Stimulated activated CD4-positive, alpha-beta T cell treated with anti-CD3 and anti-CD28 coated beads, TNF-alpha, amount 100 ng/mL, for 48 hours (primary cell): Measurements from ENCODE around the gene GTF3C2.
"Not testable (repeated sequence)": the region's sequence is repeated elsewhere in the genome, so short reads cannot be mapped to it uniquely, and the experiment has no call there.

Experiments used
- DNase-seq, 3 donors: peaks; one replicate each; pipeline ENCODE4 v3.0.0-alpha.2; 2020; ENCODE audit warnings: low read depth in 3 of 3

The GTF3C2 gene

GRCh38 chr2:27320958-27321543 lies 35.5 kb downstream of the GTF3C2 start:
- DNase-seq = no peak

- DNase-seq = not testable (repeated sequence)
Measured at GRCh38 chr2:27319839-27320238, 36.7 kb downstream of the GTF3C2 start.

- no peak for DNase-seq
Measured at GRCh38 chr2:27316655-27317412, 39.7 kb downstream of the GTF3C2 start.

- no peak for DNase-seq
Measured at GRCh38 chr2:27315122-27315521, 41.4 kb downstream of the GTF3C2 start.

- DNase-seq = no peak
Measured at GRCh38 chr2:27314709-27315108, 41.9 kb downstream of the GTF3C2 start.

- DNase-seq = no peak
Measured at GRCh38 chr2:27313882-27314645, 42.5 kb downstream of the GTF3C2 start.

GRCh38 chr2:27312152-27312551 lies 44.4 kb downstream of the GTF3C2 start:
- no peak for DNase-seq

GRCh38 chr2:27309651-27310050 lies 46.9 kb downstream of the GTF3C2 start:
- DNase-seq = no peak

GRCh38 chr2:27308359-27308881 lies 48.1 kb downstream of the GTF3C2 start, which contains the start of gene UCN:
UCN (minus strand) TSS chr2:27308445; CDS start chr2:27307895, 550 bp downstream.
- DNase-seq = no peak

GRCh38 chr2:27307545-27308358 lies 48.8 kb downstream of the GTF3C2 start:
- no peak for DNase-seq

- DNase-seq = no peak
Measured at GRCh38 chr2:27307287-27307544, 49.3 kb downstream of the GTF3C2 start.

GRCh38 chr2:27306573-27307286 lies 49.8 kb downstream of the GTF3C2 start:
- DNase-seq = peak in 1 of 3 donors; percentile 22

GRCh38 chr2:27306136-27306535 lies 50.4 kb downstream of the GTF3C2 start:
- no peak for DNase-seq

- DNase-seq = no peak
Measured at GRCh38 chr2:27305516-27305915, 51.0 kb downstream of the GTF3C2 start.

- DNase-seq = no peak
Measured at GRCh38 chr2:27304488-27305240, 51.9 kb downstream of the GTF3C2 start.

- peak in 1 of 3 donors; percentile 49 for DNase-seq
Measured at GRCh38 chr2:27303093-27304025, 53.2 kb downstream of the GTF3C2 start.

GRCh38 chr2:27300606-27301005 lies 56.0 kb downstream of the GTF3C2 start:
- not testable (repeated sequence) for DNase-seq

- no peak for DNase-seq
Measured at GRCh38 chr2:27298391-27299080, 58.0 kb downstream of the GTF3C2 start.

- DNase-seq = no peak
Measured at GRCh38 chr2:27297195-27297594, 59.4 kb downstream of the GTF3C2 start.
